ENCODE data around the gene WFDC8. TPM values are rescaled to one million over a fixed set of nuclear protein-coding genes. Genes with fewer than 3 reads are reported as not detected.

Gene WFDC8
- total RNA-seq, 1 donor from 2014 or later = not detected

GRCh38 chr20:45545754-45546453 lies 33.2 kb downstream of the WFDC8 start:
- Mint-ChIP-seq H3K4me3 (ENCODE audit: unreplicated experiment) (no peak overlapping the region), H3K36me3 (ENCODE audit: low read depth, unreplicated experiment) (no peaks in the 10 kb centered on the region), H3K27me3 (ENCODE audit: unreplicated experiment) (peaks cover 4% of the 10 kb centered on the region), H3K9me3 (ENCODE audit: unreplicated experiment) (no peaks in the 10 kb centered on the region), H3K27ac (ENCODE audit: unreplicated experiment) (no peak overlapping the region), H3K4me1 (ENCODE audit: unreplicated experiment) (no peaks in the 10 kb centered on the region)
- TF ChIP-seq, protein P1, sequence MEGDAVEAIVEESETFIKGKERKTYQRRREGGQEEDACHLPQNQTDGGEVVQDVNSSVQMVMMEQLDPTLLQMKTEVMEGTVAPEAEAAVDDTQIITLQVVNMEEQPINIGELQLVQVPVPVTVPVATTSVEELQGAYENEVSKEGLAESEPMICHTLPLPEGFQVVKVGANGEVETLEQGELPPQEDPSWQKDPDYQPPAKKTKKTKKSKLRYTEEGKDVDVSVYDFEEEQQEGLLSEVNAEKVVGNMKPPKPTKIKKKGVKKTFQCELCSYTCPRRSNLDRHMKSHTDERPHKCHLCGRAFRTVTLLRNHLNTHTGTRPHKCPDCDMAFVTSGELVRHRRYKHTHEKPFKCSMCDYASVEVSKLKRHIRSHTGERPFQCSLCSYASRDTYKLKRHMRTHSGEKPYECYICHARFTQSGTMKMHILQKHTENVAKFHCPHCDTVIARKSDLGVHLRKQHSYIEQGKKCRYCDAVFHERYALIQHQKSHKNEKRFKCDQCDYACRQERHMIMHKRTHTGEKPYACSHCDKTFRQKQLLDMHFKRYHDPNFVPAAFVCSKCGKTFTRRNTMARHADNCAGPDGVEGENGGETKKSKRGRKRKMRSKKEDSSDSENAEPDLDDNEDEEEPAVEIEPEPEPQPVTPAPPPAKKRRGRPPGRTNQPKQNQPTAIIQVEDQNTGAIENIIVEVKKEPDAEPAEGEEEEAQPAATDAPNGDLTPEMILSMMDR (IDR thresholded peaks at IDR 0.05; ENCODE audit: unreplicated experiment) = peak; percentile 34
- no peak for DNase-seq (ENCODE audit: low spot score)

DNA sequence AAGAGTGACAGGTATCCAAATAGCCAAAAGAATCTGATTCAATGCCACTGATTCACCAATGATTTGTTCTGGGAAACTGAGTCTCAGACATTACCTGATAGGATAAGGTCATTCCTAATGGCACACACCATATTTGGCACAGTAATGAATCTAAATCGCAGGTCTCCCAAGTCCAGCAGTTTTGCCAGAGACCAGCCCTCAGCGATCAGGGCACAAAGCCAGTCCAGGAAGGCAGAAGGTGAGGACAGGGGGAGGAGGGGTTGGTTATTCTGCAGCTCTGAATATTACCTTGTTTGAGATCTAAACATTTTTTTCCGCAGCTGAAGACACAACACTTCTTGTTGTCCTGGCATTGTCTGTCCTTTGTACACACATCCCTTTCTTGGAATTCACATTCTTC lies 33.7 kb downstream of the WFDC8 start:
- TF ChIP-seq, protein P1 (IDR thresholded peaks at IDR 0.05; ENCODE audit: unreplicated experiment) = no peak
- H3K4me3 Mint-ChIP-seq (ENCODE audit: unreplicated experiment) = no peak overlapping the region
- H3K9me3 Mint-ChIP-seq (ENCODE audit: unreplicated experiment) = no peaks in the 10 kb centered on the region
- no peaks in the 10 kb centered on the region for H3K36me3 Mint-ChIP-seq (ENCODE audit: low read depth, unreplicated experiment)
- H3K27ac Mint-ChIP-seq (ENCODE audit: unreplicated experiment) = no peak overlapping the region
- no peaks in the 10 kb centered on the region for H3K4me1 Mint-ChIP-seq (ENCODE audit: unreplicated experiment)
- DNase-seq (ENCODE audit: low spot score) = no peak
- peaks cover 4% of the 10 kb centered on the region for H3K27me3 Mint-ChIP-seq (ENCODE audit: unreplicated experiment)

DNA sequence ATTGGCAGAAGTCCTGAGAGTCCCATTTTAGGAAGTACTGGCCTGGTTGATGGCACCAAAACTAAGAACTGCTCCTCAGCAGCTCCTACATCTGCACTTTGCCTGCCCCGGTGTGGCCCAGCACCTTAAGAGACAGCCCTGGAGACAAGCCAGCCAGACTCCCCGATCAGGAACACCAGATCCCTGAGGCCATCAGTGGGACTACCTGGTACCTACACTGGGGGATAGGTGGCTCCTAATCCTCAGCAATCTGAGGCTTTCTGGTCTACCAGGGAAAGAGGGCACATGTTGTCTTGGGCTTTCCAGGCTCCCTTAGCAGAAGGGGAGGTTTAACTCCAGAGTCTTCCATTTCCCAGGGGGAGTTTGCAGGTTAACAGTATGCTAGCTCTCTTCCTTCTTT lies 39.7 kb downstream of the WFDC8 start, which contains the start of gene WFDC6:
Gene WFDC6 (minus strand): TSS at position 101 of the 400 bp plus-strand sequence. CDS start 75 bp downstream, at position 26.
- Mint-ChIP-seq H3K4me1 (ENCODE audit: unreplicated experiment) (no peaks in the 10 kb centered on the region), H3K36me3 (ENCODE audit: low read depth, unreplicated experiment) (no peaks in the 10 kb centered on the region), H3K27me3 (ENCODE audit: unreplicated experiment) (peaks cover 2% of the 10 kb centered on the region), H3K27ac (ENCODE audit: unreplicated experiment) (no peak within 1 kb of the TSS), H3K9me3 (ENCODE audit: unreplicated experiment) (no peaks in the 10 kb centered on the region), H3K4me3 (ENCODE audit: unreplicated experiment) (no peak within 1 kb of the TSS)
- no peak for DNase-seq (ENCODE audit: low spot score)
- TF ChIP-seq, protein P1 (IDR thresholded peaks at IDR 0.05; ENCODE audit: unreplicated experiment) = no peak

GRCh38 chr20:45538209-45538799 lies 40.8 kb downstream of the WFDC8 start:
- Mint-ChIP-seq H3K36me3 (ENCODE audit: low read depth, unreplicated experiment) (no peaks in the 10 kb centered on the region), H3K27ac (ENCODE audit: unreplicated experiment) (no peak overlapping the region), H3K4me1 (ENCODE audit: unreplicated experiment) (no peaks in the 10 kb centered on the region), H3K4me3 (ENCODE audit: unreplicated experiment) (no peak overlapping the region), H3K9me3 (ENCODE audit: unreplicated experiment) (no peaks in the 10 kb centered on the region), H3K27me3 (ENCODE audit: unreplicated experiment) (no peaks in the 10 kb centered on the region)
- TF ChIP-seq, protein P1 (IDR thresholded peaks at IDR 0.05; ENCODE audit: unreplicated experiment) = no peak
- no peak for DNase-seq (ENCODE audit: low spot score)

DNA sequence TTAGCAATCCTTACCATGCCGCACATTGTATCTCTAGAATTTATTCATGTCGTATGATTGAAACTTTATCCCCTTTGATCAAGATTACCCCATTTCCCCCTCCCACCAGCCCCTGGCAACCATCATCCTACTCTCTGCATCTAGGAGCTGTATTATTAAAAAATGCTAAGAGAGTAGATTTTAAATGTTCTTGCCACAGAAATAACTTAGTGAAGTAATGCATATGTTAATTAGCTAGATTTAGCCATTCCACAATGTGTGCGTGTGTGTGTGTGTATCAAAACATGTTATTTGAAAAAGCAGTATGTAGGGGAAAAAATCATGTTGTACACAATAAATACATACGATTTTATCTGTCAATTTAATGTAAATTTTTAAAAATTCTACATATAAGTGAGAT lies 51.8 kb downstream of the WFDC8 start:
- Mint-ChIP-seq H3K4me3 (ENCODE audit: unreplicated experiment) (no peak overlapping the region), H3K4me1 (ENCODE audit: unreplicated experiment) (no peaks in the 10 kb centered on the region)
- TF ChIP-seq, protein P1 (IDR thresholded peaks at IDR 0.05; ENCODE audit: unreplicated experiment) = no peak

More for the DNA sequence above, 51.8 kb downstream of the WFDC8 start:
- Mint-ChIP-seq H3K36me3 (ENCODE audit: low read depth, unreplicated experiment) (no peaks in the 10 kb centered on the region), H3K27me3 (ENCODE audit: unreplicated experiment) (no peaks in the 10 kb centered on the region), H3K27ac (ENCODE audit: unreplicated experiment) (no peak overlapping the region), H3K9me3 (ENCODE audit: unreplicated experiment) (no peaks in the 10 kb centered on the region)
- DNase-seq (ENCODE audit: low spot score) = no peak

Measured in endothelial cell (in vitro differentiated cells).